ENCODE results near the gene RFT1.
A peak's percentile ranks its signal among the peaks of the same experiment; 100 is the strongest.

The RFT1 gene

DNA sequence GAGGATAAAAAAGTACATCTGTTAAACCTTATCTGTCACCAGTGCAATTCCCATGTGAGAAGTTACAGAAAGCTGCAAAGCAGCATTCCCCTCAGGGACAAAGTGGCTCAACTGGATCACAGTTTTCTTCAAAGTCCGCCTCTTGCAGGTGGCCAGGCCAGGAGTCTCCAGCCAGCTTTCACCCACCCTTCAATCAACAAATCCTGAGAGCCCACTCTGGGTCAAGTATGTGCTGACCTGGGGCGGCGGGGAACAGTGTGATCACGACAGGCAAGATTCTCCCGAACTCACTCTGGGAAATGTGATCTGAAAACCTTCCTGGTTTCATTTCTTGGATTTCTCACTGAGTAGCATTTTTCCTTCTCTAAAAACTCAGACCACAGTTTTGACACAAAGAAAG, 39.2 kb downstream of the RFT1 start:
- no peaks in the 10 kb centered on the region for H3K4me1 ChIP-seq (ENCODE audit: control insufficient read depth, insufficient read depth, low read length)
- H3K9me3 ChIP-seq (ENCODE audit: control insufficient read depth, insufficient read depth, low read depth, low read length) = no peaks in the 10 kb centered on the region
- TF ChIP-seq YY1 (tag by site-specific recombination; IDR thresholded peaks at IDR 0.05) = no peak
- CTCF ChIA-PET = no interaction called here
- peaks cover 0 to 57% of the 10 kb centered on the region in 2 experiments; a peak in 2 of 3 replicates for H3K36me3 ChIP-seq (ENCODE audit: control insufficient read depth in 2 of 2, insufficient read depth in 1 of 2, low read length in 2 of 2)
- no peak overlapping the region for H3K4me3 ChIP-seq (ENCODE audit: low read depth, low read length)
- POLR2A ChIA-PET = no interaction called here
- H3K27ac ChIP-seq (ENCODE audit: extremely low read depth, low read depth, low read length) = no peak overlapping the region

DNA sequence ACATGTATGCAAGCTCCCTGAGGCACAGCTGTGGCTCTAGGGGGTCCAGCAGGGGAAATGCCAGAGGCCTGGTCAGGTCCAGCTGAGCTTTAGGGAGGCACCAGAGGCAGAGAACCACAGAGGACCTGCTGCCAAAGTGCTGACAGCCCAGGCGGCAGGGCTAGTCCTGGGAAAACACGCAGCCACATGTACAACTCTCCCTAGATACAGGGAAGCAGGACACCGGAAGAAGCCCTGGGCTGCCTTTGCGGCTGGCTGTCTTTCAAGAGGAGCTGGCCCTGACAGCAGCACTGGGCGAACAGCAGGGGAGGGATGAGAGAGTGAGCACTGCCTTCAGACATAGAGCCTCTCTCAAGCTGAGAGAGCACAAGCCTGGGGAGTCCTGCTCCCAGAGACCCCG, 40.7 kb downstream of the RFT1 start:
- Histone ChIP-seq H3K4me3 (ENCODE audit: low read depth, low read length) (no peak overlapping the region), H3K9me3 (ENCODE audit: control insufficient read depth, insufficient read depth, low read depth, low read length) (no peaks in the 10 kb centered on the region), H3K4me1 (ENCODE audit: control insufficient read depth, insufficient read depth, low read length) (no peaks in the 10 kb centered on the region), H3K27ac (ENCODE audit: extremely low read depth, low read depth, low read length) (no peak overlapping the region), H3K36me3 (ENCODE audit: control insufficient read depth in 2 of 2, insufficient read depth in 1 of 2, low read length in 2 of 2) (peaks cover 0 to 51% of the 10 kb centered on the region in 2 experiments; a peak in 2 of 3 replicates)
- CTCF ChIA-PET = no interaction called here
- POLR2A ChIA-PET = no interaction called here
- TF ChIP-seq, protein P1, sequence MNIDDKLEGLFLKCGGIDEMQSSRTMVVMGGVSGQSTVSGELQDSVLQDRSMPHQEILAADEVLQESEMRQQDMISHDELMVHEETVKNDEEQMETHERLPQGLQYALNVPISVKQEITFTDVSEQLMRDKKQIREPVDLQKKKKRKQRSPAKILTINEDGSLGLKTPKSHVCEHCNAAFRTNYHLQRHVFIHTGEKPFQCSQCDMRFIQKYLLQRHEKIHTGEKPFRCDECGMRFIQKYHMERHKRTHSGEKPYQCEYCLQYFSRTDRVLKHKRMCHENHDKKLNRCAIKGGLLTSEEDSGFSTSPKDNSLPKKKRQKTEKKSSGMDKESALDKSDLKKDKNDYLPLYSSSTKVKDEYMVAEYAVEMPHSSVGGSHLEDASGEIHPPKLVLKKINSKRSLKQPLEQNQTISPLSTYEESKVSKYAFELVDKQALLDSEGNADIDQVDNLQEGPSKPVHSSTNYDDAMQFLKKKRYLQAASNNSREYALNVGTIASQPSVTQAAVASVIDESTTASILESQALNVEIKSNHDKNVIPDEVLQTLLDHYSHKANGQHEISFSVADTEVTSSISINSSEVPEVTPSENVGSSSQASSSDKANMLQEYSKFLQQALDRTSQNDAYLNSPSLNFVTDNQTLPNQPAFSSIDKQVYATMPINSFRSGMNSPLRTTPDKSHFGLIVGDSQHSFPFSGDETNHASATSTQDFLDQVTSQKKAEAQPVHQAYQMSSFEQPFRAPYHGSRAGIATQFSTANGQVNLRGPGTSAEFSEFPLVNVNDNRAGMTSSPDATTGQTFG (tag by site-specific recombination; IDR thresholded peaks at IDR 0.05; ENCODE audit: borderline replicate concordance) = no peak
- TF ChIP-seq ZNF266 (tag by site-specific recombination; IDR thresholded peaks at IDR 0.05; ENCODE audit: low read depth) (no peak), KLF7 (tag by site-specific recombination; IDR thresholded peaks at IDR 0.05; ENCODE audit: borderline replicate concordance) (no peak), ZIC2 (tag by site-specific recombination; IDR thresholded peaks at IDR 0.05) (peak; percentile 27; the same call in 1 of the 2 replicates)

DNA sequence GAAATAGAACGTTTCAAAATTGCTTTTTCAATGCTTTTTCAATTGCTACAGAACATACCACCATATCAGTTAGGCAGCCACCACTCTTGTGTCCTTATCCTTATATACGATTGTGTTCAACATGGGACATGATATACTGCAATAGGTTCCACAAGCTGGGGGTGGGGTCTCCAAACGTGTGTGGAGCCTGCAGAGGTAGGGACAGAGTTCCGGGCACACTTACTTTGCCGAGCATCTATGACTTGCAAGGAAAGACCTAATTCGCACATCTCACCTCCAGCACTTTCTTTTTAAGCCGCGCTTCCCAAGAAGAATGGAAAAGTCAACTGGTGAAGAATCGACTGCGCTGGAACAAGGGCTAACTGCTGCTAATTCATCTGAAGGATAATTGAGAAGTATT, 44.8 kb downstream of the RFT1 start:
- TF ChIP-seq SETDB1 (IDR thresholded peaks at IDR 0.05; ENCODE audit: insufficient read length, low read length) = no peak
- no peak for TF ChIP-seq HOXA7 (CRISPR knock-in tag; IDR thresholded peaks at IDR 0.05; ENCODE audit: borderline replicate concordance)
- no peak for TF ChIP-seq ZNF548 (tag by site-specific recombination; IDR thresholded peaks at IDR 0.05)
- TF ChIP-seq SP7 (tag by site-specific recombination; IDR thresholded peaks at IDR 0.05) = no peak
- no peak for TF ChIP-seq ZNF600 (tag by site-specific recombination; IDR thresholded peaks at IDR 0.05)
- Histone ChIP-seq H3K36me3 (ENCODE audit: control insufficient read depth in 2 of 2, insufficient read depth in 1 of 2, low read length in 2 of 2) (peaks cover 0 to 12% of the 10 kb centered on the region in 2 experiments; a peak in 1 of 3 replicates), H3K4me1 (ENCODE audit: control insufficient read depth, insufficient read depth, low read length) (no peaks in the 10 kb centered on the region), H3K9me3 (ENCODE audit: control insufficient read depth, insufficient read depth, low read depth, low read length) (no peaks in the 10 kb centered on the region), H3K27ac (ENCODE audit: extremely low read depth, low read depth, low read length) (no peak overlapping the region), H3K4me3 (ENCODE audit: low read depth, low read length) (no peak overlapping the region)
- ChIA-PET CTCF (no interaction called here), POLR2A (no interaction called here)

DNA sequence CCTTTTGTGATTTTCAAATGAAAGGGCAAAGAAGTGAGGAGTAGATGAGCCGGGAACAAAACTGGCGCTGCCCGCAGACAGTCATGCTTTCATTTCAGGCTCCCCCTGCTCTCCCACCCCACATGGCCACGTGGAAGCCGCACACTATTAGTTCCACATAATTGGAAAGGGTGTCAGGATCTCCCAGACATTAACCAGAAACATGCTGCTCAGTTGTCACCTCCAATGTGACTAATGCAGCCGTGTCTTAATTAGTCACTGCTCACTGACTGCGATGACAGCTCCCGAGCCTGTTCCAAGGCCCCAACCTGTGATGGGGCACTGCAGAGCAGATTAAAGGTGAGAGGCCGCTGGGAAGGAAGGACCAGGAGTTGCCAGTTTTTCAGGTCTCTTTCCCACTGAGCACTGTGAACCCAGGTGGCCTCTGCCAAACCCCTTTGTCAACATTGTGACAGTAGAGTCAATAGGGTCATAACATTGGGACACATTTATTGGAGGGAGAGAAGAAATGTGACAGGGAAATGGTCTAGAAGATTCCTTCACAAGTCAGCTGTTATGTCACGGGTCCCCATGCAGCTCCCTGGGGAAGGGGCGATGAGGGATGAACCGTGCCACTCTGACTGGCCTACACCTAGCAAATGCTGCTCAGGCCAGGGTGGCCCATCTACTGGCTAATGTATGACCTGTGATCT, 45.8 kb downstream of the RFT1 start:
- TF ChIP-seq SP7 (tag by site-specific recombination; IDR thresholded peaks at IDR 0.05) (0 out of 2 replicates have a peak, but pooled peaks have one; percentile 15), ZNF223 (tag by site-specific recombination; IDR thresholded peaks at IDR 0.05) (no peak)
- no peak overlapping the region for H3K27ac ChIP-seq (ENCODE audit: extremely low read depth, low read depth, low read length)
- CTCF ChIA-PET = interaction anchor here (1.1 kb wide), 1 partner anchor 13 kb away, joined by 4 read pairs; no protein-coding TSS in a partner anchor
- POLR2A ChIA-PET = no interaction called here
- H3K9me3 ChIP-seq (ENCODE audit: control insufficient read depth, insufficient read depth, low read depth, low read length) = no peaks in the 10 kb centered on the region
- H3K4me1 ChIP-seq (ENCODE audit: control insufficient read depth, insufficient read depth, low read length) = no peaks in the 10 kb centered on the region
- no peak overlapping the region for H3K4me3 ChIP-seq (ENCODE audit: low read depth, low read length)
- peaks cover 0 to 2% of the 10 kb centered on the region in 2 experiments; a peak in 1 of 3 replicates for H3K36me3 ChIP-seq (ENCODE audit: control insufficient read depth in 2 of 2, insufficient read depth in 1 of 2, low read length in 2 of 2)

DNA sequence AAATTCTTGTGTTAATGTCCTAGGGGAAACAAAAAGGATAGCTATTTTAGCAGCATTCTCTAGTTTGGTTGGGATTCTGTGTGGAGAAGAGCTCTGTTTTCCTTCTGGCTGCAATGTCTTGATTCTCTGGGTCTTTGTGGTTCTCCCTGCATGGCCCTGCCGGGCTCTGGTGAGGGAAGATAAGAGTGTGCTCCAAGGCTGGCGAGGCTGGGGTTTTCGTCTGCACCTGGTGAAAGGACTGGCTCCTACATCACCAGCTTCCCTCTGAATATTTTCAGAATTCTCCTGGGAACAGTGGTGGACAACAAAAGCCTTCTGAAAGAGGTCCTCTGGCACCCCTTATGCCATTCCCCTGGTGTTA, 46.3 kb downstream of the RFT1 start:
- ChIA-PET CTCF (interaction anchor here (1.1 kb wide), 1 partner anchor 12 kb away, joined by 4 read pairs; no protein-coding TSS in a partner anchor), POLR2A (no interaction called here)
- Histone ChIP-seq H3K4me3 (ENCODE audit: low read depth, low read length) (no peak overlapping the region), H3K36me3 (ENCODE audit: control insufficient read depth in 2 of 2, insufficient read depth in 1 of 2, low read length in 2 of 2) (no peaks in the 10 kb centered on the region), H3K4me1 (ENCODE audit: control insufficient read depth, insufficient read depth, low read length) (no peaks in the 10 kb centered on the region), H3K9me3 (ENCODE audit: control insufficient read depth, insufficient read depth, low read depth, low read length) (no peaks in the 10 kb centered on the region), H3K27ac (ENCODE audit: extremely low read depth, low read depth, low read length) (no peak overlapping the region)
- TF ChIP-seq, protein P2, sequence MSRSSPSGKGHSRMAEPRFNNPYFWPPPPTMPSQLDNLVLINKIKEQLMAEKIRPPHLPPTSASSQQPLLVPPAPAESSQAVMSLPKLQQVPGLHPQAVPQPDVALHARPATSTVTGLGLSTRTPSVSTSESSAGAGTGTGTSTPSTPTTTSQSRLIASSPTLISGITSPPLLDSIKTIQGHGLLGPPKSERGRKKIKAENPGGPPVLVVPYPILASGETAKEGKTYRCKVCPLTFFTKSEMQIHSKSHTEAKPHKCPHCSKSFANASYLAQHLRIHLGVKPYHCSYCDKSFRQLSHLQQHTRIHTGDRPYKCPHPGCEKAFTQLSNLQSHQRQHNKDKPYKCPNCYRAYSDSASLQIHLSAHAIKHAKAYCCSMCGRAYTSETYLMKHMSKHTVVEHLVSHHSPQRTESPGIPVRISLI (tag by site-specific recombination; IDR thresholded peaks at IDR 0.05) = no peak
- TF ChIP-seq ZNF248 (tag by site-specific recombination; IDR thresholded peaks at IDR 0.05) = no peak
- TF ChIP-seq ZNF311 (tag by site-specific recombination; IDR thresholded peaks at IDR 0.05; ENCODE audit: borderline replicate concordance) = no peak
- no peak for TF ChIP-seq ZIC2 (tag by site-specific recombination; IDR thresholded peaks at IDR 0.05)
- TF ChIP-seq ZNF596 (tag by site-specific recombination; IDR thresholded peaks at IDR 0.05) = no peak
- TF ChIP-seq ZNF664 (tag by site-specific recombination; IDR thresholded peaks at IDR 0.05) = no peak
- no peak for TF ChIP-seq TRIM28 (IDR thresholded peaks at IDR 0.05; ENCODE audit: borderline replicate concordance, low read length)
- no peak for TF ChIP-seq GFI1B (tag by site-specific recombination; IDR thresholded peaks at IDR 0.05)
- no peak for TF ChIP-seq ZNF624 (tag by site-specific recombination; IDR thresholded peaks at IDR 0.05)
- TF ChIP-seq, protein P3, sequence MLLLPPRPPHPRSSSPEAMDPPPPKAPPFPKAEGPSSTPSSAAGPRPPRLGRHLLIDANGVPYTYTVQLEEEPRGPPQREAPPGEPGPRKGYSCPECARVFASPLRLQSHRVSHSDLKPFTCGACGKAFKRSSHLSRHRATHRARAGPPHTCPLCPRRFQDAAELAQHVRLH (tag by site-specific recombination; IDR thresholded peaks at IDR 0.05) = no peak
- no peak for TF ChIP-seq ZNF266 (tag by site-specific recombination; IDR thresholded peaks at IDR 0.05; ENCODE audit: low read depth)
- no peak for TF ChIP-seq ZFP69B (tag by site-specific recombination; IDR thresholded peaks at IDR 0.05)
